Mucosa of descending colon (tissue), 3 donors: Measurements from ENCODE around the gene SFTA2. TPM values are rescaled to one million over a fixed set of nuclear protein-coding genes. Genes with fewer than 3 reads are reported as not detected.
A peak's percentile ranks its signal among the peaks of the same experiment; 100 is the strongest.

Experiments used
- ATAC-seq: fragments of 200-7000 bp; cut with Tn5 transposase; one replicate; pipeline ENCODE4 v1.9.1; 2020; ENCODE audit warnings: mild to moderate bottlenecking, moderate library complexity
- DNase-seq, 3 donors: peaks; one replicate each; pipeline ENCODE4 v3.0.0-alpha.2; 2020
- H3K36me3 ChIP-seq: fragments of 200-600 bp; one replicate; pipeline ENCODE4 v1.8.0; 2021; ENCODE audit warnings: low read depth, mild to moderate bottlenecking
- H3K4me1 ChIP-seq: fragments of 200-600 bp; one replicate; pipeline ENCODE4 v1.8.0; 2021; ENCODE audit warnings: low read depth, mild to moderate bottlenecking
- H3K4me3 ChIP-seq: fragments of 200-600 bp; one replicate; pipeline ENCODE4 v1.8.0; 2021; ENCODE audit warnings: mild to moderate bottlenecking
- H3K9me3 ChIP-seq: fragments of 200-600 bp; one replicate; pipeline ENCODE4 v1.8.0; 2021; ENCODE audit warnings: mild to moderate bottlenecking
- CTCF ChIP-seq: fragments of 200-600 bp; IDR thresholded peaks from one replicate; pipeline ENCODE4 v1.8.0; 2022; ENCODE audit warnings: antibody characterized with exemption, mild to moderate bottlenecking
- intact Hi-C, 2 donors: fragments of 100-400 bp; cut with DNase I in 1 of 2; cut with micrococcal nuclease in 1 of 2; formaldehyde crosslinking; loops; one replicate each; pipeline versions ENCODE4 v1.11.0 to v1.11.1; 2022; cut with DNase I, micrococcal nuclease
- total RNA-seq, 3 donors: library from RNA; stranded (reverse); fragmentation: NEBNext Ultra II Directional in 2 of 3; extraction: Animal tissue kit (Norgen Biotek cat#: 25700) in 2 of 3; gene quantifications; one replicate each; pipeline versions ENCODE4 v1.2.1 to v1.2.4, GENCODE V29; 2021 to 2023
- donor health status: DM: no; HTN: no; CAD: no; lungs with moderate emphysema.
- donor health status: DM: no; HTN: no; CAD: no.
- donor health status: DM: no; HTN: yes; CAD: no.

Gene SFTA2
- total RNA-seq, 3 donors from 2014 or later, result not detected

- H3K4me3 ChIP-seq, result peak overlapping the region; percentile 65
- DNase-seq (peak; percentile 56 to 71 (median 63)), ATAC-seq (peak; percentile 6)
- intact Hi-C loops, result loop anchor here (10.0 kb wide), 1 partner anchor 140 kb away; the partner anchor contains the start of genes FLOT1 (in 2 of the 2) and IER3 (in 2 of the 2)
- no peaks in the 10 kb centered on the region for H3K9me3 ChIP-seq
- H3K4me1 ChIP-seq, result peaks cover 27% of the 10 kb centered on the region
- TF ChIP-seq CTCF, result no peak
- no peaks in the 10 kb centered on the region for H3K36me3 ChIP-seq
Measured at GRCh38 chr6:30884521-30885480, 47.2 kb downstream of the SFTA2 start.

- H3K4me1 ChIP-seq, result peaks cover 27% of the 10 kb centered on the region
Measured at GRCh38 chr6:30883685-30884520, 48.1 kb downstream of the SFTA2 start, which contains the start of gene DDR1. DDR1 (plus strand) TSS chr6:30884519; CDS start chr6:30888730, 4,211 bp downstream.

GRCh38 chr6:30882759-30883684, 48.9 kb downstream of the SFTA2 start:
- Histone ChIP-seq H3K9me3 (no peaks in the 10 kb centered on the region), H3K36me3 (no peaks in the 10 kb centered on the region), H3K4me3 (peak overlapping the region; percentile 3), H3K4me1 (peaks cover 28% of the 10 kb centered on the region)
- intact Hi-C loops, result loop anchor here (10.0 kb wide), 1 partner anchor 138 kb away; the partner anchor contains the start of genes FLOT1 (in 2 of the 2) and IER3 (in 2 of the 2)
- peak; percentile 66 for ATAC-seq
- no peak for TF ChIP-seq CTCF
- peak; percentile 89 to 91 (median 90) for DNase-seq

More at GRCh38 chr6:30883685-30884520, 48.1 kb downstream of the SFTA2 start, which contains the start of gene DDR1:
- Histone ChIP-seq H3K4me3 (peak within 1 kb of the TSS; percentile 65), H3K36me3 (no peaks in the 10 kb centered on the region), H3K9me3 (no peaks in the 10 kb centered on the region)
- no peak for TF ChIP-seq CTCF
- intact Hi-C loops, result loop anchor here (10.0 kb wide), 1 partner anchor 139 kb away; the partner anchor contains the start of genes FLOT1 (in 2 of the 2) and IER3 (in 2 of the 2)
- ATAC-seq (peak; percentile 62), DNase-seq (peak; percentile 84 to 91 (median 85))

GRCh38 chr6:30882204-30882758, 49.7 kb downstream of the SFTA2 start:
- no peaks in the 10 kb centered on the region for H3K9me3 ChIP-seq
- peak in 1 of 3 donors; percentile 28 for DNase-seq
- H3K4me3 ChIP-seq, result no peak overlapping the region
- intact Hi-C loops, result loop anchor here (10.0 kb wide), 1 partner anchor 137 kb away; the partner anchor contains the start of genes FLOT1 (in 2 of the 2) and IER3 (in 2 of the 2)
- H3K36me3 ChIP-seq, result no peaks in the 10 kb centered on the region
- H3K4me1 ChIP-seq, result peaks cover 31% of the 10 kb centered on the region
- ATAC-seq, result no peak
- no peak for TF ChIP-seq CTCF
